Measurements from ENCODE around the gene CORO2A. TPM values are rescaled to one million over a fixed set of nuclear protein-coding genes. Genes with fewer than 3 reads are reported as not detected.
A peak's percentile ranks its signal among the peaks of the same experiment; 100 is the strongest.

CORO2A gene
- 10 to 100 TPM; 10.5 to 22.8 (median 17.9) TPM for total RNA-seq

GRCh38 chr9:98192503-98193335 is at the start of gene CORO2A:
TSS of gene CORO2A (minus strand) at chr9:98192637. CDS start at chr9:98157660, 34,977 bp downstream.
- peak in 4 of 6 experiments; percentile 50 to 64 (median 58) for TF ChIP-seq CTCF (IDR thresholded peaks at IDR 0.05)
- peak; percentile 21 to 31 for TF ChIP-seq POLR2AphosphoS5 (IDR thresholded peaks at IDR 0.05)
- TF ChIP-seq POLR2A (IDR thresholded peaks at IDR 0.05): peak in 2 of 4 donors; percentile 44 to 78
- no peak for TF ChIP-seq EP300 (IDR thresholded peaks at IDR 0.05)
- DNase-seq: peak; percentile 87 to 96
- Histone ChIP-seq H3K4me1 (peaks cover 6 to 33% (median 16%) of the 10 kb centered on the region in 4 donors), H3K9me3 (no peaks in the 10 kb centered on the region), H3K4me3 (peak within 1 kb of the TSS; percentile 64 to 69 (median 66)), H3K36me3 (peaks cover 0 to 7% (median 0%) of the 10 kb centered on the region in 4 donors), H3K27me3 (no peaks in the 10 kb centered on the region), H3K27ac (peak within 1 kb of the TSS; percentile 77 to 86 (median 83))
- 1 to 13% methylated on average over 2 to 75 of the region's 95 CpGs for WGBS, 2 donors
- ATAC-seq (ENCODE audit: low FRiP score in 2 of 2): peak; percentile 86 to 94

- peak overlapping the region in 3 of 4 donors; percentile 30 to 64 (median 46) for H3K27ac ChIP-seq
- TF ChIP-seq EP300 (IDR thresholded peaks at IDR 0.05) (no peak), CTCF (IDR thresholded peaks at IDR 0.05) (no peak), POLR2AphosphoS5 (IDR thresholded peaks at IDR 0.05) (no peak), POLR2A (IDR thresholded peaks at IDR 0.05) (no peak)
- DNase-seq (no peak), ATAC-seq (ENCODE audit: low FRiP score in 2 of 2) (peak; percentile 56 to 62)
- WGBS, 2 donors: 85 to 91% methylated on average over 8 of the region's 8 CpGs
- no peak overlapping the region for H3K4me3 ChIP-seq
- H3K4me1 ChIP-seq: peaks cover 4 to 25% (median 22%) of the 10 kb centered on the region in 4 donors
- no peaks in the 10 kb centered on the region for H3K9me3 ChIP-seq
- H3K36me3 ChIP-seq: peaks cover 0 to 51% (median 8%) of the 10 kb centered on the region in 4 donors
- no peaks in the 10 kb centered on the region for H3K27me3 ChIP-seq
Observed at GRCh38 chr9:98241357-98242300, 49.2 kb upstream of the CORO2A start.

- 74 to 93% methylated on average over 3 of the region's 3 CpGs for WGBS, 2 donors
- Histone ChIP-seq H3K9me3 (no peaks in the 10 kb centered on the region), H3K27ac (peak overlapping the region in 2 of 4 donors; percentile 46 to 64), H3K4me1 (peaks cover 4 to 19% (median 18%) of the 10 kb centered on the region in 4 donors), H3K36me3 (peaks cover 0 to 50% (median 9%) of the 10 kb centered on the region in 4 donors), H3K4me3 (no peak overlapping the region), H3K27me3 (no peaks in the 10 kb centered on the region)
- ATAC-seq (ENCODE audit: low FRiP score in 2 of 2) (peak; percentile 66 to 69), DNase-seq (peak in 1 of 2 donors; percentile 49)
- TF ChIP-seq CTCF (IDR thresholded peaks at IDR 0.05): no peak
- peak in 1 of 4 donors; percentile 15 for TF ChIP-seq POLR2A (IDR thresholded peaks at IDR 0.05)
- no peak for TF ChIP-seq EP300 (IDR thresholded peaks at IDR 0.05)
- peak in 1 of 2 donors; percentile 8 for TF ChIP-seq POLR2AphosphoS5 (IDR thresholded peaks at IDR 0.05)
Observed at GRCh38 chr9:98240475-98240874, 48.0 kb upstream of the CORO2A start.

- Histone ChIP-seq H3K27ac (no peak overlapping the region), H3K9me3 (no peaks in the 10 kb centered on the region), H3K4me1 (peaks cover 0 to 11% (median 10%) of the 10 kb centered on the region in 4 donors), H3K36me3 (peaks cover 6 to 57% (median 18%) of the 10 kb centered on the region in 4 donors), H3K4me3 (no peak overlapping the region), H3K27me3 (no peaks in the 10 kb centered on the region)
- no peak for ATAC-seq (ENCODE audit: low FRiP score in 2 of 2)
- TF ChIP-seq POLR2AphosphoS5 (IDR thresholded peaks at IDR 0.05) (no peak), EP300 (IDR thresholded peaks at IDR 0.05) (no peak), CTCF (IDR thresholded peaks at IDR 0.05) (no peak), POLR2A (IDR thresholded peaks at IDR 0.05) (no peak)
- WGBS, 2 donors: 69 to 84% methylated on average over 8 of the region's 8 CpGs
- peak in 1 of 2 donors; percentile 74 for DNase-seq
Observed at GRCh38 chr9:98236901-98237487, 44.6 kb upstream of the CORO2A start.
